Left colon (tissue), 2 donors: ENCODE results near the gene SRP9. TPM values are rescaled to one million over a fixed set of nuclear protein-coding genes. Genes with fewer than 3 reads are reported as not detected.

Experiments used
- ATAC-seq: fragments of 200-7000 bp; cut with Tn5 transposase; one replicate; pipeline ENCODE4 v1.9.1; 2020; ENCODE audit warnings: mild to moderate bottlenecking, moderate library complexity
- DNase-seq, 2 donors: peaks; one replicate each; pipeline ENCODE4 v3.0.0-alpha.2; 2020
- intact Hi-C, 2 donors: fragments of 100-400 bp; cut with DNase I in 1 of 2; cut with micrococcal nuclease in 1 of 2; formaldehyde crosslinking; loops; one replicate each; pipeline versions ENCODE4 v1.11.2 to v1.14.0; 2022; cut with DNase I, micrococcal nuclease
- long read RNA-seq: library from polyadenylated mRNA; unstranded; transcript quantifications from one replicate; pipeline ENCODE4 v2.0.0, GENCODE V29; 2021
- total RNA-seq, 2 donors: library from RNA; stranded (reverse); fragmentation: NEBNext Ultra II Directional; extraction: Animal tissue kit (Norgen Biotek cat#: 25700); gene quantifications; one replicate each; pipeline ENCODE4 v1.2.1, GENCODE V29; 2021
- donor health status: DM: no; HTN: no; CAD: no.
- donor health status: DM: yes; HTN: yes; CAD: no.

Gene SRP9, protein sequence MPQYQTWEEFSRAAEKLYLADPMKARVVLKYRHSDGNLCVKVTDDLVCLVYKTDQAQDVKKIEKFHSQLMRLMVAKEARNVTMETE
- total RNA-seq = 100 to 1,000 TPM; 186 to 202 TPM
- long read RNA-seq, transcript SRP9-203 (4 exons, 1,596 nt) = minor isoform, 20 of 304 reads
- long read RNA-seq, transcript SRP9-201 (3 exons, 1,480 nt) = major isoform, 263 of 304 reads
- long read RNA-seq, partial matches to known transcripts = 0 of 304 reads
- long read RNA-seq, other reads (novel, unspliced or antisense) = 20 of 304 reads

DNA sequence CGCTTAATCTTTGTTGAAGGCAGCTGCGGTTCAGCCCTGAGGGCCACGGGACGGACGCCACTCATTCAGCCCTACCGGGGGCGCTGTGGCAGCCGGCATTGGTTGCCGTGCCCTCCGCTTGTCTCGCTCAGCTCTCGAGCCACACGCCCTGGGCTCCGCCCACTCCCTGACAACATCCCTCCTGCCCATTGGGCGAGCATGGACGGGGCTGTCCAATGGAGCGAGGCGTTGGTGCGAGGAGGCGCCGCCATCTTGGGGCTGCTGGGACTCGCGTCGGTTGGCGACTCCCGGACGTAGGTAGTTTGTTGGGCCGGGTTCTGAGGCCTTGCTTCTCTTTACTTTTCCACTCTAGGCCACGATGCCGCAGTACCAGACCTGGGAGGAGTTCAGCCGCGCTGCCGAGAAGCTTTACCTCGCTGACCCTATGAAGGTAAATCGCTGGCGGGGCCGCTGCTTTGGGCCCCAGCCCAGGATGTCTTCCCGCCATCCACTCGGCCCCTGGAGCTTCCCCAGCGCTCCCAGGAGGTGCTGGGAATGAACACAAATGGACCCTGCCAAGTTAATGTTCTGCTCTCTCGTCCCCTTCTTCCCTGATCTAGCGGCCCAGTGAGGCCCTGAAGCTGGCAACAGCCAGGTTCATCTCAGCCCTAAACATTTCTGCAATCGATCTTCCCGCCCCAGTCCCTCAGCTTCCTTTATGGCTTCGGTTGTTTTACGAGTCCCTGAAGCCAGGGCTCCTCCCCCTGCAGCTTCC is at the start of gene SRP9:
Gene SRP9, plus strand, starts transcription at position 244 of the 754 bp plus-strand sequence. Its CDS starts 115 bp downstream, at position 359.
- ATAC-seq (peak; percentile 95), DNase-seq (peak; percentile 99)
- intact Hi-C loops = loop anchor here in 1 of 2 donors (10.0 kb wide), 2 partner anchors 67 to 233 kb away; no protein-coding TSS in a partner anchor

GRCh38 chr1:225731491-225731890 is 46.1 kb upstream of the SRP9 start:
- DNase-seq (no peak), ATAC-seq (no peak)
- intact Hi-C loops = no loop called here

GRCh38 chr1:225733254-225733653 is 44.4 kb upstream of the SRP9 start:
- DNase-seq (no peak), ATAC-seq (no peak)
- intact Hi-C loops = no loop called here

DNA sequence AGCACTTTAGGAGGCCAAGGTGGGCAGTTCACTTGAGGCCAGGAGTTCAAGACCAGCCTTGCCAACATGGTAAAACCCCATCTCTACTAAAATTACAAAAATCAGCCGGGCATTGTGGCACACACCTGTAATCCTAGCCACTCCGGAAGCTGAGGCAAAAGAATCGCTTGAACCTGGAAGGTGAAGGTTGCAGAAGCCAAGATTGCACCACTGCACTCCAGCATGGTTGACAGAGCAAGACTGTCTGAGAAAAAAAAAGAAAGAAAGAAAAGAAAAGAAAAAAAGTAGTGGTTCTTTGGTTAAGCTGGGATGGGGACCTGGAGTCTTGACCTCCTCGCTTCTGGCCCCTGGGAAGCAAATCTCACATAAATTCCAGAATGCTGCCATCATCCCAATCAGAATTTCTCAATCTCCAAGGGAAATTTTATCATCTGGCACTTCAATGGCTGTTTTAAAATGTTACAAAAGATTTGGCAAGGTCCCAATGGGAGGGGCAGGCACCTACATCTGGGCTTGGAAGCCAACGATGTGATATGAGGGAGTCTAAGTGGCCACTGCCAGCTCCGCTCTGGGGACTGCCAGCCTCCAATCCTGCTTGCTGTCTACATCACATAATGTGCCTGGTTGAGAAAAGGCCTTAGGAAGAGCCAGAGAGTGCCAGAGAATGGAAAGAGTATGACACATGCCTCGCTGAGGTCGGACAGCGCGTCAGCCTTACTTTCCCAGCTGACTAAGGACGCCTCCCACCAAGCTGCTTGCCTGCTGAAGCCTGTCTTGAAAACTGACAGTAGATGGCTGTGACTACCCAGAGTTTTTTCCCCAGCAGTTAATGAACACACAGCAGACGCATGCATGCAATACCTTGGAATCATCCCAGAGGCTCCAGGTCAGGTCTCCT is 42.1 kb upstream of the SRP9 start:
- intact Hi-C loops = no loop called here
- ATAC-seq = peak; percentile 46
- peak; percentile 14 to 36 for DNase-seq

DNA sequence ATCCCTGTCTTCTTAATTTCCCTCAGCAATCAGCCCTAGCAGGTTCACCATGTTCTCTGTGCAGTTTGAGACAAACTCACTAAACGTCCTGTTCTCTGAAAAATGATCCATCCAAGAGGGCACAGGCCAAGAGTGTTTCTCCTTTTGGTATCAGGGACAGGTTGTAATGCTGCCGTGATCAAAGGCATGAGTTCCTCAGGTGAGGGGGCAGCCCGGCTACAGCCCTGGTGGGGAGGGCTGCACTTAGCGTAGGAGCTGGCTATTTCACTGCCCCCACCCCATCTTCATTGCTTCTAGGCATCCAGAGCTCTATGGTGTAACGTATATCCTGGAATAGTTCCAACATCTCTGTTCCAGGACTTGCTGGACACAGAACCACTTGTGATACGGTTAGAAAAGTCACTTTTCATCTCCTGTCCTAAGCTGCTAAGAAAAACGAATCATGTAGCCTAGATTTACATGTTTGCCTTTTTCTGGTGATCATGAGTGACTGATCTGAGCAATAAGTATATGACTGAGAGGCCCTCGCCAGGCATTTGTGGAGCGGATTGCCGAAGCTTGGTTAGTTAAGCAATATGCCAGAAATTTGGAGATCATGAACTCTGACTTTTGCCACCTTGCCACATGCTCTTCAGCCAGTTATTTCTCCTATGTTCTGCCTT is 41.1 kb upstream of the SRP9 start:
- ATAC-seq (no peak), DNase-seq (no peak)
- intact Hi-C loops = no loop called here

DNA sequence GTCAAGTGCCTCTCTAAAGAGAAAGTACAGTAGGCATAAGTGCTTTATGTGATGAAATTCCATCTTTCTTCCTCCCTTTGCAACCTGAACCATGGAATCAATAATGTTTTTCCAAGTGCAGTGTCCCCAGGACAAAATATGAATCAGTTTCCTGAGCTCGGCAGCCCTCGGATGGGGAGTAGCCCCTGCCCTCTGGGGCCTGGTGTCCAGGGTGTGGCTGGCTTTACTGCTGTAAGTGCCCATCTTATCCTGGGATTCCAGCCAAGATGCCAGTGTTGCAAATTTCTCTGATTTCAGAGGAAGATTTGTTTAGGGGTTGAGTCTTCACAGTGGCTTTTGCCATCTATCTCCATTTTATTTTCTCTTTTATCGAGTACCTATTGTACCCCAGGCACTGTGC is 40.5 kb upstream of the SRP9 start:
- DNase-seq (peak in 1 of 2 donors; percentile 34), ATAC-seq (peak; percentile 81)
- intact Hi-C loops = no loop called here

DNA sequence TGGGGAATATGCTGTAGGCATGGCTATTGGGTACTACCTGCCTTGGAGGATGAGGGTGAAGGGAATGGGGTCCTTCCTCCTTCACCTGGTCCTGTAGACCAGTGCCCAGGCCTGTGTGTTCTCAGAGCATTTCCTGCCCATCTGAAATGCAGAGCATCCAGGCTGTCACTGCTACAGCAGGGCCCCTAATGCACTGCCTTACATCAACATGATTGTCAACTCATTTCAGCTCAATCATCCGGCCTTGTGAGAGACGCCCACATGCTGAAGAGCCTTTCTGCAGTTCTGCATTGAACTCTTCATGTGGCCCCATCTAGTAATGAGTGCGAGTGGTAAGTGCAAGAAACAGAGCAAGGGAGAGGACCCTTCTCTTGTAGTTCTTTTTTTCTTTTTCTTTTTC is 39.8 kb upstream of the SRP9 start:
- intact Hi-C loops = no loop called here
- DNase-seq = no peak
- no peak for ATAC-seq

DNA sequence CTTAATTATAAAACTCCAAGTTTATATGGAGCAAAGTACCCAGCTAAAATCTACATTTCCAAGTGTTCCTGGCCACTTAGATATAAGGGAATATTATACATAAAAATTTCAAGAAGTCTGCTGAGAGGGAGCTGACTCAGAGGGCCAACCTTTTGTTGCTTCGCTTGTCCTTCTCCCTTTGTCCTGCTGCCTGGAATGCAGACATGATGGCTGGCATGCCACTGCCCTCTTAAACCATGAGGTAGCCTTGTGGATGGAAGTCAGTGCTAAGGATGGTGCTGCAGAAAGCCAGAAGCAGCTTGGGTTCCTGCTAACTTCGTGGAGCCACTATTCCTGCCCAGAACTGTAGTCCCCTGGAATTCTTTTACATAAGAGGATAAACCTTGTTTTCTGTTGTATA is 38.9 kb upstream of the SRP9 start:
- no peak for DNase-seq
- ATAC-seq = no peak
- intact Hi-C loops = no loop called here

DNA sequence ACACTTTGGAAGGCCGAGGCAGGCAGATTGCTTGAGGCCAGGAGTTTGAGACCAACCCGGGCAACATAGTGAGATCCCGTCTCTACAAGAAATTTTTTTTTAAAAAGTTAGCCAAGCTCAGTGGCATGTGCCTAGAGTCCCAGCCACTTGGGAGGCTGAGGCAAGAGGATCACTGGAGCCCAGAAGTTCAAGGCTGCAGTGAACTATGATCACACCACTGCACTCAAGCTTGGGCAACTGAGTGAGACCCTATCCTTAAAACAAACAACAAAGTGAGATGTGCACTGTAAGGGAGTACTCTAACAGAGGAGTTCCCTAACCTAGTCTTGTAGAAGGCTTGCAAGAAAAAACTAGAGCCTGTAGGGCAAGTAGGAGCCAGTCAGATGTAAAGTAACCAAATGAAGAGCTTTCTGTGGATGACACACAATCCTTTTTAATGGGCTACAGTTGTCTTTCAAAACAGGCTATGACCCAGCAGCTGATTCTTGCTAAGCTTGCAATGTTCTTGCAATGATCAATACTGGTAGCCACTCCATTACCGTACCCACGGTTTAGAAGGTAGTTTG is 38.0 kb upstream of the SRP9 start:
- intact Hi-C loops = no loop called here
- ATAC-seq (no peak), DNase-seq (no peak)

- ATAC-seq = no peak
- no peak for DNase-seq
- intact Hi-C loops = no loop called here
Observed at GRCh38 chr1:225744745-225745144, 32.9 kb upstream of the SRP9 start.

DNA sequence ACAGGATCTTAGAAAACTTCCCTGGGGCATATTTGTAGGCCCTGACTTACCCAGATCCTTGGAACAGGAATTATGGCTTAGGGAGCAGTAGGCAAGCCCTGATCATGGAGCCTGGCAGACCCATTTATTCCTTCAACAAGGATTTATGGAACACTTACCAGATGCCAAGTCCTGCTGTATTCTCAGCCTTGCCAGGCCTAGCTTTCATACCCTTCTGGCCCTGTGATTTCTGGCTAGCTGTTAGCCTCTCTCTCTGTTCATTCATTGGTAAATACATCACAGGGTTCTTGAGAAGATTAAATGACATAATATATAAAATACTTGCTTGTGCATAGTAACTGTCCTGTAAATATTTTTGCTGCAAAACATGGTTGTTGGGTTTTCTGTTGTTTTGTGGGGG is 32.4 kb upstream of the SRP9 start:
- DNase-seq (no peak), ATAC-seq (no peak)
- intact Hi-C loops = no loop called here

DNA sequence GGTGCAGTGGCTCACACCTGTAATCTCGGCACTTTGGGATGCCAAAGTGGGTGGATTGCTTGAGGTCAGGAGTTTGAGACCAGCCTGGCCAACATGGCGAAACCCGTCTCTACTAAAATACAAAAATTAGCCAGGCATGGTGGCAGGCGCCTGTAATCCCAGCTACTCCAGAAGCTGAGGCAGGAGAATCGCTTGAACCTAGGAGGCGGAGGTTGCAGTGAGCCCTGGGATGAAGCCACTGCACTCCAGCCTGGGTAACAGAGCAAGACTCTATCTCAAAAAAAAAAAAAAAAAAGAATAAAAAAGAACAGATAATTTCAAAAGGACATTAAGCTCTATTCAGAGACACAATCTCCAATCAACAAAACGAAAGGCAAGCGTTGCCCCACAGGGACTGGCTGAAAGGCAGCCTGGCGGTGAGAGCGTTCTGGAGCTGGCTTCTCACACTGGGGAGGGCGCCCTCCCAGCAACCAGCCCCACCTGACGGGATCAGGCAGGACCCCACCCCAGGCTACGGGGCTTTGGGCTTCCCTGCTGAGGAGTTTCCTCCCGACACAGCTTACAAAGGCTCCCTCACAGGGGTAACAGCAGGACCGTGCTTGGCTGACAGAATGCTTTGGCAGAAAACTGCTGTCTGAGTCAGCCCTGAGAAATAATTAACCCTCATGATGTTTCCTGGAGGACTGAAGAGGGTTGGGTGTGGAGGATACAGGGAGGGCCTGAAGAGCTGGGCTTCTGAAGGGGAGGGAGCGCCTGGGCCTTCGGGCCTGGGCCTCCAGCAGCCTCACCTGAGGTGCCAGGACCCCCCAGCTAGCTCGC is 31.1 kb upstream of the SRP9 start:
- intact Hi-C loops = no loop called here
- peak; percentile 61 to 75 for DNase-seq
- peak; percentile 98 for ATAC-seq

DNA sequence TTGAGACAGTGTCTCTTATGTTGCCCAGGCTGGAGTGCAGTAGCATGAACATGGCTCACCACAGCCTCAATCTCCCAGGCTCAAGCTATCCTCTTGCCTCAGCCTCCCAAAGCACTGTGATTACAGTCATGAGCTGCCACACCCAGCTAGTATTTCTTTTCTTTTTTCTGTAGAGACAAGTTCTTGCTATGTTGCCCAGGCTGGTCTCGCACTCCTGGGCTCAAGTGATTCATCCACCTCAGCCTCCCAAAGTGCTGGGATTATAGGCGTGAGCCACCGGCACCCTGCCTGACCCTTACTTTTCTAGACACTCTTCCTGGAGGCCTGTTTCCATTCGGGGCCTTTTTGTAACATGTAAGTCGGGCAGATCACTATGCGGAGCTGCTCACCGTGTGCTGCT is 30.1 kb upstream of the SRP9 start:
- ATAC-seq = no peak
- no peak for DNase-seq
- intact Hi-C loops = no loop called here

DNA sequence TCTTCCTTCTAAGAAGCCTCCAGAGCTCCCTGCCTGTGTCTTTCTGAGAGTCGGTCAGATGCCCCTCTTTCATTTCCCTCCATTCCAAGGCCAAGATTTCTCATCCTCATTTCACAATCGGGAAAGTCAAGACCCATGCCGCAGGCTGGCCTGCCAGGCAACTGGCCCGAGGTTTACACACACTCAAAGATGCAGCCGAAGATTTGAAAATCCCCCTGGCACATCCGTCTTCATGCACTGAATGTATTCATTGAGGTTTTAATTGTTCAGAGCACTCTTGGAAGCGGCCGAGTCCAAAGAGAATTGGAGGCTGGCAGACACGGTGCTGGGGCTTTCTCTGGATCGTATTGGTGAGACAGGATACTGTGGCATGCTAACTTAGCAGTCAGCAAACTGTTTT is 29.1 kb upstream of the SRP9 start:
- no peak for ATAC-seq

GRCh38 chr1:225749706-225750105 is 27.9 kb upstream of the SRP9 start:
- DNase-seq (no peak), ATAC-seq (no peak)
- intact Hi-C loops = loop anchor here in 1 of 2 donors (5.0 kb wide), 1 partner anchor 152 kb away; no protein-coding TSS in a partner anchor

More for the DNA sequence above, 29.1 kb upstream of the SRP9 start:
- DNase-seq = no peak
- intact Hi-C loops = no loop called here

- DNase-seq = no peak
- ATAC-seq = no peak
- intact Hi-C loops = loop anchor here in 1 of 2 donors (5.0 kb wide), 1 partner anchor 153 kb away; no protein-coding TSS in a partner anchor
Observed at GRCh38 chr1:225750420-225750819, 27.2 kb upstream of the SRP9 start.
